Epidermal melanocyte (primary cell): ENCODE measurements around the gene SUSD3.
"Not testable (repeated sequence)": the region's sequence is repeated elsewhere in the genome, so short reads cannot be mapped to it uniquely, and the experiment has no call there.

ENCODE experiments used
- DNase-seq: peaks from one replicate; pipeline ENCODE4 v3.0.0; 2011; ENCODE audit warnings: low spot score; ENCODE audit not compliant: insufficient read length

The SUSD3 gene

DNA sequence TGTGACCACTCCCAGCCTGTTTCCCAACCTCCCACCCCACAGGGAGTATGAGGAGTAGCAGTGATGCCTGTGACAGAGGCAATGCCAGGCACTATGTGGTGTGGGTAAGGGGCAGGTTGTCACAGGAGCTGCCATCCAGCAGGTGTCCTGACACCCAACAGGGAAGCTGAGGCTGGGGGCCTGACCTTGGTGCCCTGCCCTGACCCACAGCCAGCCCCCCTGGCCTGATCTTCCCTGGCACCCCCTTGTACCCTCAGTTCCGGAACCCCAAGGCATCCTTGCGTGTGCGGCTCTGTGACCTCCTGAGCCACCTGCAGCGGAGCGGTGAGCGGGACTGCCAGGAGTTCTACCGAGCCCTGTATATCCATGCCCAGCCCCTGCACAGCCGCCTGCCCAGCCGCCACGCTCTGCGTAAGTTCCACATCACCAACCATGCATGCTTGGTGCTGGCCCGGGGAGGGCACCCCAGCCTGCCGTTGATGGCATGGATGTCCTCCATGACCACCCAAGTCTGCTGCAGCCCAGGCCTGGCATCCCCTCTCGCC, 51.9 kb downstream of the SUSD3 start:
- no peak for DNase-seq

DNA sequence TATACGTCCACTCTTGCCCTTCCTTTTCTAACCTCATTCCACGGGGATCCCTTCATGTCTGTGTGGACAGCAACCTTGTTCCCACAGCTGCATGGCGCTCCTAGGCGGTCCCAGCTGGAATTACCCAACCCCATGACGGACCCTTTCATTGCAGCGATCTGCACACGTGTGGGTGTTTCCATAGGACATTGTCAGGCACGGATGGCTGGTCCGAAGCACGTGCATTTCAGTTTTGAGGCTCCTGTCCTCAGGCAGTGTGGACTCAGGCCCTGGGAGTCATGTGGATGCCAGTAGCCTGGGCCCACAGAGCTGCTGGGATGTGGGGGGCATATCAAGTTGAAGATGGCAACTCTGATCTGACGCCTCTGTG, 52.5 kb downstream of the SUSD3 start:
- DNase-seq = no peak

GRCh38 chr9:93111371-93112115, 53.0 kb downstream of the SUSD3 start:
- no peak for DNase-seq

GRCh38 chr9:93112116-93112863, 53.8 kb downstream of the SUSD3 start:
- no peak for DNase-seq

DNA sequence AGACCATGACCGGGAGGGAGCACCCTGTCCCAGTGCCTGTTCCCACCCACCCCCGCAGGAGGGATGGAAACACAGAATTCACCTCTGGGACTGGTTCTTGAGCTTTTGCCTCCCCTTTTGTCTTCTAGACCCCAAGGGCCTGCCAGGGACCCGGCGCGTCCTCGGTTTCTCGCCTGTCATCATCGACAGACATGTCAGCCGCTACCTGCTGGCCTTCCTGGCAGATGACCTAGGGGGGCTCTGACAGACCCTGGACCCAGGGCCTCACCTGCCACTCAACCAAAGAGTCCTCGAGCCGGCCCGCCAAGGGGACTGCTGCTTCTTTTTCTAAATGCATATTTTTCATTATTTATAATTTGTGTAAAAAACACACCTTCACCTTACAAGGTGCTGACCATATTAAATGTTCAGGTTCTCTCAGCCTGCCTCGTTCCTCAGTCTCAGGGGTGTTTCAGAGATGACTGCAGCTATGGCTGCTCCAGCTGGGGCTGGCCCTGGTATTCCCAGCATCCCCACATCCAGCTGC, 54.4 kb downstream of the SUSD3 start:
- DNase-seq = no peak

- no peak for DNase-seq
Observed at GRCh38 chr9:93114169-93114983, 55.9 kb downstream of the SUSD3 start.

GRCh38 chr9:93114984-93115335, 56.5 kb downstream of the SUSD3 start:
- no peak for DNase-seq

DNA sequence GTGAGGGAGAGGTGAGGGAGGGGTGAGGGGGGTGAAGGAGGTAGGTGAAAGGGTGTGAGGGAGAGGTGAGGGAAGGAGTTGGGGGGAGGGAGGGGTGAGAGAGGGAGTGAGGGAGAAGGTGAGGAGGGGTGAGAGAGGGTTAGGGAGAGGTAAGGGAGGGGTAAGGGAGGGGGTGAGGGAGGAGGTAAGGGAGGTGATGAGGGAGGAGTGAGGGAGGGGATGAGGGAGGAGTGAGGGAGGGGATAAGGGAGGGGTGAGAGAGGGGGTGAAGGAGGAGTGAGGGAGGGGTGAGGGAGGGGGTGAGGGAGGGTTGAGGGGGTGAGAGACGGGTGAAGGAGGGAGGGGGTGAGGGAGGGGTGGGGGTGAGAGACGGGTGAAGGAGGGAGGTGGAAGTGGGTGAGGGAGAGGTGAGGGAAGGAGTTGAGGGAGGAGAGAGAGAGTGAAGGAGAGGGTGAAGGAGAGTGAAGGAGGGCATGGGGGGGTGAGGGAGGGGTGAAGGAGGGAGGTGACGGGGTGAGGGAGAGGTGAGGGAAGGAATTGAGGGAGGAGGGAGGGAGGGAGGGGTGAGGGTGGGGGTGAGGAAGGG, 57.1 kb downstream of the SUSD3 start:
- no peak for DNase-seq

- no peak for DNase-seq
Observed at GRCh38 chr9:93116072-93116961, 57.8 kb downstream of the SUSD3 start.

- DNase-seq = not testable (repeated sequence)
Observed at GRCh38 chr9:93117521-93117920, 59.0 kb downstream of the SUSD3 start.

DNA sequence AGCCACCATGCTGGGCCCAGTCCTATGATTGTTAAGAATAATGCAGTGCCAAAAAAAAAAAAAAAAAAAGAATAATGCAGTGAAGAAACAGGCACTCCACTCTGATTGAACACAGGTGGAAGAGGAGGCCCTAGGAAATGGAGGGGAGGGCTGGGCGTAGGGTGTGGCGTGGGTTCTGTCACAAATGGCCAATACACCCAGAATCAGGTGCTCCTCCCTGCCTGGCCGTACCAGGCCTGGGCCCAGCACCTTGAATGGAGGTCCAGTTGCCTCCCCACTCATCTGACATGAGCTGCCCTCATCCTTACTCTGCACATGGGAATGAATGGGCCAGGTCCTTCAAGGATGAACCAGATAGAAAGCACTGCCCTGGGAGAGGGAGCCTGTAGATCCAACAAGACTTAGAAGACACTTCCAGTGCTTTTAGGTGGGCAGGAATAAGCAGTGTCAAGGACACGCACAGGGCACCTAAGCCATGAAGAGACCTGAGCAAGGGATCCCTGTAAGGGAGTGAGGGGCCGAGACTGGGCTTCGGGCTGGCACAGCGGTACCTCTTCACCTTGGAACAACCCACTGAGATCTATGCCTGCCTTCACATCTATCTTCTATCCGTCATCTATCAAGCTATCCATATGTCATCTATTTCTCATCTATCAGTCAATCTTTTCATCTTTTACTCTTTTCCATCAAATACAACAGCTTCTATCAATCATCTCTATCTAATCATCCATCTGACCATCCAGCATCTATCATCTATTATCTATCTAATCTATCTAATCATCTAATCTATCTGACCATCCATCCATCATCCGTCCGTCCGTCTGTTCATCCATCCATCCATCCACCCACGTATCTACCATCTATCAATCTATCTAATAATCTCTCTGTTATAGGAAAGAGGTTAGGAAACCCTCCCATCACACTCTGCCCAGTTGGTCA, 59.7 kb downstream of the SUSD3 start:
- DNase-seq = no peak

- no peak for DNase-seq
Observed at GRCh38 chr9:93118863-93119702, 60.6 kb downstream of the SUSD3 start.

DNA sequence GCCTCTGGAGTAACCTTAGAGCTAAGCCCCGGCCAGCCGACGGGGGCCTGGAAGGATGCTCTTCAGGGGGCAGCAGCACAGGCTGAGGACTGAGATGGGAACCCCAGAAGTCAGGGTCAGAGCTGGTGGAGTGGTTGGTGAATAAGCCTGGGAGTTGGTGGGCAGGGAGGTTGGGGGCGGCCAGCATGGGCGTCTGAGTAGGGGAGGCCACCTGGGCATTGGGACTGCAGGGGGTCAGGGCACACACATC, 61.1 kb downstream of the SUSD3 start:
- no peak for DNase-seq

DNA sequence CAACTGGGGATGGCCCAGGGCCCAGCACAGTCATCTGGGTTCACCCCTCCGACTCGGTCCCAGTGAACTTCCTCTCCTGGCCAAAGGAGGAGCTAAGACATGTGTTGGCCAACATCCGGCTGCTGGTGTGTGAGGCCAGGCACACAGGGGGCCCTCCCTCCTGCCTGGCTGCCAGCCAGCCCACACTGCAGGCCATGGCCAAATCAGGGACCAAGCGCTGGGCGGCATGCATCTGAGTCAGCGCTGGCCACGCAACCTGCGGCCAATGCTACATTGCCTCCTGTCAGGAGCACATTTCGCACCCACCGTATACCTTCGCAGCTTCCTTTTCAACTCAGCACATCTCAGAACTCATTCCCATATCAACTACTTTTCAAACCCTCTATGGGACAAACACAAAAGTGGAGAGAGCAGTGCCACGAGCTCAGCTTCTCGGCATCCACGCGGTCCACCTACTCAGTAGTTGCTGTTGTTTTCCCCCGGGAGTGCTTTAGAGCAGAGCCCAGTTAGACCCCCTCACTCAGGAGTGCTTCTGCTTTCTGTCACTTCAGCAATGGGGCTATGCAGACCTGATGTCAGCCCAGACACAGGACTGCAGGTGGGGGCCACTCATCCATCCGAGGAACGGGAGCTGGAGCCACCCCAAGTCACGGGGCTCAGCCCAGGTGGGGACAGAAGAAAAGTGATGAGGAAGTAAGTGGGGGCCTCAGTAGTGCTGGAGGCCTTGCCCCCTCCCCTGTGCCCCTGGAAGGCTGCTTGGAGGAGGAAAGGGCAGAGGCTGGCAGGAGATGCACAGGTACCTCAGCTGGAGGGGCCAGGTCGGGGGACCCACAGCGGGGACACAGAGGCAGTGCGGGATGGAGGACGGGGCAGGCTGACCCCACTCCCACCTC, 61.7 kb downstream of the SUSD3 start:
- DNase-seq = no peak

DNA sequence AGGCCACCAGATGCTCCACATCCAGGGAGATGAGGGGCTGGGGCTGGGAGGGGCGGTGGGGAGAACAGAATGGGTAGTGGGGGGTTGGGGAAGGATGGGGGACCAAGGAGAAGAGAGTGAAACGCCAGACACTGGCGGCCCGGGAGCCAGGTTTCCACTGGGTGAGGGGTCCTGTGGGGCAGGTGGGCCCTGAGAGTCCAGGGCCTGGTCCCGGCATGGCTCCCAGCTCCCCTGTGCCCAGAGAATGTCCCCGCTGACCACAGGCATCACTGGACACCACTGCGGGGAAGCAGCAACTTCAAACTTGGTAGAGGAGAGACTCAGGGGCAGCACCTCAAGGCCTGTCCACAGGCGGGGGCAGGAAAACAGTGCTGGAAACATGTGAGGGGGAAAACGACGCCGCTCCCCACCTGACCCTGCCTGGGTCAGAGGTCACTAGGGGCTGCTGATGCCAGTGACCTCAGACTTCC, 62.4 kb downstream of the SUSD3 start:
- no peak for DNase-seq

- DNase-seq = no peak
Observed at GRCh38 chr9:93121316-93122241, 63.1 kb downstream of the SUSD3 start.
